ENCODE measurements around the gene PNLIPRP3. TPM values are rescaled to one million over a fixed set of nuclear protein-coding genes. Genes with fewer than 3 reads are reported as not detected.

The PNLIPRP3 gene
- total and polyA plus RNA-seq, 12 donors: not detected

DNA sequence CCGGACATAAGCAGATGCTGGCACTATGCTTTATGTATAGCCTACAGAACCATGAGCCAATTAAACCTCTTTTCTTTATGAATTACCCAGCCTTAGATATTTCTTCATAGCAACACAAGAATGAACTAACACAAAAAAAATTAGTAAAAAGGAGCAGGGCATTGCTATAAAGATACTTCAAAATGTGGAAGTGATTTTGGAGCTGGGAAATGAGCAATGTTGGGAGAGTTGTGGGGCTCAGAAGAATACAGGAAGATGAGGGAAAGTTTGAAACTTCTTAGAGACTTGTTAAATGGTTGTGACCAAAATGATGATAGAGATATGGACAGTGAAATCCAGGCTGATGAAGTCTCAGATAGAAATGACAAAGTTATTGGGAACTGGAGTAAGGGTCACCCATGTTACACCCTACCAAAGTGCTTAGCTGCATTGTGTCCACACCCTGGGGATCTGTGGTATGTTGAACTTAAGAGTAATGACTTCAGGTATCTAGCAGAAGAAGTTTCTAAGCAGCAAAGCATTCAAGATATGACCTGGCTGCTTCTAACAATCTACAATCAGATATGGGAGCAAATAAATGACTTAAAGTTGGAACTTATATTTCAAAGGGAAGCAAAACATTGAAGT is 24.2 kb downstream of the PNLIPRP3 start:
- Histone ChIP-seq H3K4me3 (no peak overlapping the region), H3K27me3 (no peaks in the 10 kb centered on the region), H3K4me1 (no peaks in the 10 kb centered on the region), H3K27ac (no peak overlapping the region), H3K9me3 (peaks cover 0 to 15% (median 0%) of the 10 kb centered on the region in 11 donors), H3K36me3 (no peaks in the 10 kb centered on the region)
- TF ChIP-seq, protein P1, sequence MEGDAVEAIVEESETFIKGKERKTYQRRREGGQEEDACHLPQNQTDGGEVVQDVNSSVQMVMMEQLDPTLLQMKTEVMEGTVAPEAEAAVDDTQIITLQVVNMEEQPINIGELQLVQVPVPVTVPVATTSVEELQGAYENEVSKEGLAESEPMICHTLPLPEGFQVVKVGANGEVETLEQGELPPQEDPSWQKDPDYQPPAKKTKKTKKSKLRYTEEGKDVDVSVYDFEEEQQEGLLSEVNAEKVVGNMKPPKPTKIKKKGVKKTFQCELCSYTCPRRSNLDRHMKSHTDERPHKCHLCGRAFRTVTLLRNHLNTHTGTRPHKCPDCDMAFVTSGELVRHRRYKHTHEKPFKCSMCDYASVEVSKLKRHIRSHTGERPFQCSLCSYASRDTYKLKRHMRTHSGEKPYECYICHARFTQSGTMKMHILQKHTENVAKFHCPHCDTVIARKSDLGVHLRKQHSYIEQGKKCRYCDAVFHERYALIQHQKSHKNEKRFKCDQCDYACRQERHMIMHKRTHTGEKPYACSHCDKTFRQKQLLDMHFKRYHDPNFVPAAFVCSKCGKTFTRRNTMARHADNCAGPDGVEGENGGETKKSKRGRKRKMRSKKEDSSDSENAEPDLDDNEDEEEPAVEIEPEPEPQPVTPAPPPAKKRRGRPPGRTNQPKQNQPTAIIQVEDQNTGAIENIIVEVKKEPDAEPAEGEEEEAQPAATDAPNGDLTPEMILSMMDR (IDR thresholded peaks at IDR 0.05): no peak
- intact Hi-C loops (cut with DNase I): no loop called here
- 0 to 37% methylated on average over 1 of the region's 1 CpG for WGBS, 2 donors
- ATAC-seq (no peak), DNase-seq (no peak)

DNA sequence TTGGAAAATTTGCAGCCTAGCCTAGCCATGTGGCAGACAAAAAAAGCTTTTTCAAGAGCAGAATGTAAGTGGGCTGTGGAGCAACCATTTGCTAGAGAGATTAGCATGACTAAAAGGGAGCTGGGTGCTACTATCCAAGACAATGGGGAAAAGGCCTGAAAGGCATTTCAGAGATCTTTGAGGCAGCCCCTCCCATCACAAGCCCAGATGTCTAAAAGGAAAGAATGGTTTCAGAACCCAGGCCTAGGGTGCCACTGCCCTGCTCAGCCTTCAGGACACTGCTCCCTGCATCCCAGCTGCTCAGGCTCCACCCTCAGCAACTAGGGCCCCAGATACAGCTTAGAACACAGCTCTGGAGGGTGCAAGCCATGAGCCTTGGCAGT is 24.7 kb downstream of the PNLIPRP3 start:
- H3K4me3 ChIP-seq: no peak overlapping the region
- no peaks in the 10 kb centered on the region for H3K27me3 ChIP-seq
- no peaks in the 10 kb centered on the region for H3K4me1 ChIP-seq
- ATAC-seq (no peak), DNase-seq (no peak)
- H3K9me3 ChIP-seq: peaks cover 0 to 15% (median 0%) of the 10 kb centered on the region in 11 donors
- no peaks in the 10 kb centered on the region for H3K36me3 ChIP-seq
- intact Hi-C loops (cut with DNase I): no loop called here
- TF ChIP-seq, protein P1 (IDR thresholded peaks at IDR 0.05): no peak
- no peak overlapping the region for H3K27ac ChIP-seq

- no peak for ATAC-seq
- intact Hi-C loops (cut with DNase I): no loop called here
Observed at GRCh38 chr10:116457488-116457887, 29.8 kb downstream of the PNLIPRP3 start.

DNA sequence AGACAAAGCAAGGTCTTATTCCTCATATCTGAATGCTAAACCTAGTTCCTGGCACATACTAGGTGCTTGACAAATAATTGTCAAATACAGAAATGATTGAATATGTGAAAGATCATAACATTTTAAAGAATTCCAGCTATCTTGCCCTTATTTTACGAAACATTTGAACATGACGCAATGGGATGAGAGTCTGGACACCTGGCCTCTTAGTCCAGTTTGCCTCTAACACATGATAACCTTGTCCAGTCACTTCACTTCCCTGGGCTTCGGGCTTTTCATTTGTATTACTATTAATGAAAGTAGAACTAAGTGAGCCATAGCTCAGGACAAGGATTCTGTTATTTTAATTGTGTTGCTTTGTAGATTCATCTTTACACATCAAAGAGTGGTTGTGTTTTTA is 32.6 kb downstream of the PNLIPRP3 start:
- H3K4me3 ChIP-seq: no peak overlapping the region
- ATAC-seq (no peak), DNase-seq (no peak)
- H3K4me1 ChIP-seq: no peaks in the 10 kb centered on the region
- intact Hi-C loops (cut with DNase I): no loop called here
- H3K36me3 ChIP-seq: no peaks in the 10 kb centered on the region
- 83 to 84% methylated on average over 3 of the region's 3 CpGs for WGBS, 2 donors
- H3K9me3 ChIP-seq: no peaks in the 10 kb centered on the region
- TF ChIP-seq, protein P1 (IDR thresholded peaks at IDR 0.05): no peak
- peaks cover 0 to 6% (median 0%) of the 10 kb centered on the region in 7 donors for H3K27me3 ChIP-seq
- H3K27ac ChIP-seq: no peak overlapping the region

More at GRCh38 chr10:116457488-116457887, 29.8 kb downstream of the PNLIPRP3 start:
- Histone ChIP-seq H3K4me1 (no peaks in the 10 kb centered on the region), H3K9me3 (peaks cover 0 to 5% (median 0%) of the 10 kb centered on the region in 11 donors), H3K36me3 (no peaks in the 10 kb centered on the region), H3K27me3 (peaks cover 0 to 6% (median 0%) of the 10 kb centered on the region in 7 donors), H3K27ac (no peak overlapping the region), H3K4me3 (no peak overlapping the region)
- DNase-seq: no peak
- TF ChIP-seq, protein P1 (IDR thresholded peaks at IDR 0.05): no peak

Measured in heart right ventricle (tissue), 16 donors.